ENCODE results near the gene STEAP2. TPM values are rescaled to one million over a fixed set of nuclear protein-coding genes. Genes with fewer than 3 reads are reported as not detected.
"Not testable (repeated sequence)": the region's sequence is repeated elsewhere in the genome, so short reads cannot be mapped to it uniquely, and the experiment has no call there.

Gene STEAP2
- total and polyA plus RNA-seq, 4 donors, result 3.1 to 73.2 (median 27.2) TPM

GRCh38 chr7:90244909-90245851 lies 33.6 kb downstream of the STEAP2 start, which contains the start of gene CFAP69:
TSS of gene CFAP69 (plus strand) at chr7:90245174. CDS start at chr7:90245425, 251 bp downstream.
- ATAC-seq (ENCODE audit: low FRiP score), result peak; percentile 98
- Histone ChIP-seq H3K27ac (ENCODE audit: low read depth in 1 of 2, low read length in 2 of 2) (no peak within 1 kb of the TSS), H3K4me3 (ENCODE audit: low read length in 2 of 2) (peak within 1 kb of the TSS; percentile 71), H3K4me1 (ENCODE audit: control insufficient read depth in 1 of 2, insufficient read depth in 2 of 2, low read length in 2 of 2) (peaks cover 0 to 3% of the 10 kb centered on the region in 2 donors), H3K36me3 (ENCODE audit: control insufficient read depth in 1 of 2, insufficient read depth in 2 of 2, low read length in 1 of 2) (no peaks in the 10 kb centered on the region), H3K9me3 (ENCODE audit: control insufficient read depth, low read length) (no peaks in the 10 kb centered on the region), H3K27me3 (ENCODE audit: control insufficient read depth in 1 of 2, insufficient read depth in 2 of 2, low read length in 1 of 2) (no peaks in the 10 kb centered on the region)
- DNase-seq, result peak; percentile 94 to 97
- intact Hi-C loops (cut with DNase I), result loop anchor here in 1 of 2 donors (5.0 kb wide), 1 partner anchor 33 kb away; the partner anchor contains the start of gene STEAP2
- 0 to 1% methylated on average over 59 of the region's 59 CpGs for WGBS, 2 donors

DNA sequence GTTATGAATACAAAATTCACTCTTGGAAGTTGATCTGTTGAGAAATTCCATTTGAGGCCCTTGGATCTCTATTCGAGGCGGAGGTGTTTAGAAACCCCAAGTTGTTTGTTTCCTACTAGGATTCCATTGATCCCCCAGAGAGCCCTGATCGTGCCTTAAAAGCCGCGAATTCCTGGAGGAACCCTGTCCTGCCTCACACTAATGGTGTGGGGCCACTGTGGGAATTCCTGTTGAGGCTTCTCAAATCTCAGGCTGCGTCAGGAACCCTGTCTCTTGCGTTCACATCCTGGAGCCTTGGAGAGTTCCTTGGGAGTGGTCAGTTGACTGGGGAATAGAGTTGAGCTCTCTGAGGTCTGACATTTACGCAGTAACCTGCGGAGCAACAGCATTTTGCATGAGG lies 34.6 kb downstream of the STEAP2 start:
- H3K9me3 ChIP-seq (ENCODE audit: control insufficient read depth, low read length), result no peaks in the 10 kb centered on the region
- ATAC-seq (ENCODE audit: low FRiP score) (no peak), DNase-seq (no peak)
- intact Hi-C loops (cut with DNase I), result loop anchor here in 1 of 2 donors (5.0 kb wide), 1 partner anchor 34 kb away; the partner anchor contains the start of gene STEAP2
- WGBS, 2 donors, result 40 to 43% methylated on average over 9 of the region's 9 CpGs
- H3K27me3 ChIP-seq (ENCODE audit: control insufficient read depth in 1 of 2, insufficient read depth in 2 of 2, low read length in 1 of 2), result no peaks in the 10 kb centered on the region
- H3K4me3 ChIP-seq (ENCODE audit: low read length in 2 of 2), result peak overlapping the region in 1 of 2 donors; percentile 71
- H3K27ac ChIP-seq (ENCODE audit: low read depth in 1 of 2, low read length in 2 of 2), result no peak overlapping the region
- peaks cover 0 to 3% of the 10 kb centered on the region in 2 donors for H3K4me1 ChIP-seq (ENCODE audit: control insufficient read depth in 1 of 2, insufficient read depth in 2 of 2, low read length in 2 of 2)
- H3K36me3 ChIP-seq (ENCODE audit: control insufficient read depth in 1 of 2, insufficient read depth in 2 of 2, low read length in 1 of 2), result no peaks in the 10 kb centered on the region

DNA sequence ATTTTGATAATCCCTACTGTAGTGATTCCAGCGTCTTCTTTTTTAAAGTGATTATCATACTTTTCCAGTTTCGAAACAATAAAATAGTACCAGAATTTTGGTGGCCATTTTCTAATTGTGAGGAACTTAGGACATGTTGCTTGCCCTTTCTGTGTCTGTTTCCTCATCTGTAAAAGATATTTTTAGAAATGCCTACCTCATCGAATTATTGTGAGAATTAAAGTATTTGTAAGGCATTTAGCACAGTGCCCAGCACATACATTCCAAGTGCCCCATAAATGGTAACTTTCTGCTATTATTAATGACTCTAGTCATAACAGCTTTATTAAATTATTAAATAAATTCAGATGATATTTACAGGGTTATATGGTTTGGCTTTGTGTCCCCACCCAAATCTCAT lies 37.2 kb downstream of the STEAP2 start:
- Histone ChIP-seq H3K36me3 (ENCODE audit: control insufficient read depth in 1 of 2, insufficient read depth in 2 of 2, low read length in 1 of 2) (no peaks in the 10 kb centered on the region), H3K4me3 (ENCODE audit: low read length in 2 of 2) (no peak overlapping the region), H3K4me1 (ENCODE audit: control insufficient read depth in 1 of 2, insufficient read depth in 2 of 2, low read length in 2 of 2) (peaks cover 0 to 3% of the 10 kb centered on the region in 2 donors), H3K27ac (ENCODE audit: low read depth in 1 of 2, low read length in 2 of 2) (no peak overlapping the region), H3K9me3 (ENCODE audit: control insufficient read depth, low read length) (no peaks in the 10 kb centered on the region), H3K27me3 (ENCODE audit: control insufficient read depth in 1 of 2, insufficient read depth in 2 of 2, low read length in 1 of 2) (no peaks in the 10 kb centered on the region)
- no peak for ATAC-seq (ENCODE audit: low FRiP score)
- WGBS, 2 donors, result 69 to 78% methylated on average over 3 of the region's 3 CpGs
- intact Hi-C loops (cut with DNase I), result loop anchor here (2.0 to 5.0 kb wide), 2 partner anchors 34 to 36 kb away; partner anchors contain the start of gene STEAP2 (in 1 of the 2)
- no peak for DNase-seq

DNA sequence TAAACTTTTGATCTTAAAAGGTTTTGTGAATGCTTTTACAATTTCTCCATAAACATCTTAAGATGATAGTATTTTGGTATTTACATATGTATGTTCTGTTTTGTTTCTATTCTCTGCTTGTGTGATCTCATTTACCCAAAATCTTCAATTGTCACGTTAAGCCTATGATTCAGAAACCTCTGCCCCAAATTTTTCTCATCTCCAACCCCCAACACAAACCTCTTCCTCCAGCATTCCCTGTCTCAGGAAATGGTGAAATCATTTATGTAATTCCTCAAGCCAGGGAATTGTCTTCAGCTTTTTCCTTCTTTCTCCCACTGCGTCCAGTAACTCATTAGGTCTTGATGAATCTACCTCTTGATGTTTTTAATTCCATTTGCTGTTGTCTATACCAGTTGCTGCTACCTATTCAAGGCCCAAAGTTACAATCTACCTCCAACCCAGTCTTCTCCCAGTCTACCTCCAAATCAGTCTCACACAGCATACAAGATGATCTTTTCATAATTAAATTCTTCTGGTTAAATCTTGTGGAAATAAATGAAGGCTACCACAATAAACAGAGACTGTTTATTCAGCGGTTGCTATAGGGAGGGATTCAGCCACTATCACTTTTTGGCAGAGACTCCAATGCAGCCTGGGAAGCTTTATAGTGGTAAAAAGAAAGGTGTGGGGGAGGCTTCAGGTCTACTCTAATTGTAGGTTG lies 39.2 kb downstream of the STEAP2 start:
- H3K27ac ChIP-seq (ENCODE audit: low read depth in 1 of 2, low read length in 2 of 2), result no peak overlapping the region
- 57 to 60% methylated on average over 3 of the region's 3 CpGs for WGBS, 2 donors
- no peaks in the 10 kb centered on the region for H3K36me3 ChIP-seq (ENCODE audit: control insufficient read depth in 1 of 2, insufficient read depth in 2 of 2, low read length in 1 of 2)
- DNase-seq (no peak), ATAC-seq (ENCODE audit: low FRiP score) (no peak)
- intact Hi-C loops (cut with DNase I), result no loop called here
- H3K4me1 ChIP-seq (ENCODE audit: control insufficient read depth in 1 of 2, insufficient read depth in 2 of 2, low read length in 2 of 2), result peaks cover 0 to 3% of the 10 kb centered on the region in 2 donors
- H3K27me3 ChIP-seq (ENCODE audit: control insufficient read depth in 1 of 2, insufficient read depth in 2 of 2, low read length in 1 of 2), result no peaks in the 10 kb centered on the region
- no peaks in the 10 kb centered on the region for H3K9me3 ChIP-seq (ENCODE audit: control insufficient read depth, low read length)
- no peak overlapping the region for H3K4me3 ChIP-seq (ENCODE audit: low read length in 2 of 2)

DNA sequence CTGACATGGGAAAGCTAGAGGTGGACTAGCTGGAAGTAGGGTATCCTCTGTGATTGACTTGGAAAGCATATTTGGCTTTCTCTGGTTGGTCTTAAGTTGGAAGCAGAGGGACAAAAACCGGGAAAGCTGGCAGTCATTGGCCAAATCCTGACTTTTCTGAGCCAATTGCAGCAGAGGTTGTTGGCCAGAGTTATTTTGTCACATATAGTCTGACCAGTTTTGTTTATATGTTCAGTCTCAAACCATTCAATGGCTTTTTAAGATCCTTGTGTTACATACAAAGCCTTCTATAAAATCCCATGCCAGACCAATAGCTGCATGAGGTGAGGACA lies 39.7 kb downstream of the STEAP2 start:
- 24% methylated on average over 1 of the region's 1 CpG for WGBS, 2 donors
- no peak overlapping the region for H3K27ac ChIP-seq (ENCODE audit: low read depth in 1 of 2, low read length in 2 of 2)
- intact Hi-C loops (cut with DNase I), result no loop called here

DNA sequence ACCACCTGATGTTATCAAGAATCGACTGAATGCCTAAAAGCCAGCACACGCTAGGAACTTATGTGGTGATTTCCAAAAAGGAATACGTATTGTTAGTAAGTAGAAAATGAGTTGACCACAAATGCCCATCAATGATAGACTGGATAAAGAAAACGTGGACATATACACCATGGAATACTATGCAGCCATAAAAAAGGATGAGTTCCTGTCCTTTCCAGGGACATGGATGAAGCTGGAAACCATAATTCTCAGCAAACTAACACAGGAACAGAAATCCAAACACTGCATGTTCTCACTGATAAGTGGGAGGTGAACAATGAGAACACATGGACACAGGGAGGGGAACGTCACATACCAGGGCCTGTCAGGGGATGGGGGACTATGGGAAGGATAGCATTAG lies 44.5 kb downstream of the STEAP2 start:
- WGBS, 2 donors, result 92% methylated on average over 5 of the region's 5 CpGs
- H3K27ac ChIP-seq (ENCODE audit: low read depth in 1 of 2, low read length in 2 of 2); H3K27me3 ChIP-seq (ENCODE audit: control insufficient read depth in 1 of 2, insufficient read depth in 2 of 2, low read length in 1 of 2); H3K4me1 ChIP-seq (ENCODE audit: control insufficient read depth in 1 of 2, insufficient read depth in 2 of 2, low read length in 2 of 2); H3K36me3 ChIP-seq (ENCODE audit: control insufficient read depth in 1 of 2, insufficient read depth in 2 of 2, low read length in 1 of 2); ATAC-seq (ENCODE audit: low FRiP score); intact Hi-C loops (cut with DNase I); DNase-seq; H3K4me3 ChIP-seq (ENCODE audit: low read length in 2 of 2); H3K9me3 ChIP-seq (ENCODE audit: control insufficient read depth, low read length): not testable (repeated sequence)

More for the DNA sequence above, 39.7 kb downstream of the STEAP2 start:
- ATAC-seq (ENCODE audit: low FRiP score) (no peak), DNase-seq (no peak)
- Histone ChIP-seq H3K4me1 (ENCODE audit: control insufficient read depth in 1 of 2, insufficient read depth in 2 of 2, low read length in 2 of 2) (peaks cover 0 to 3% of the 10 kb centered on the region in 2 donors), H3K36me3 (ENCODE audit: control insufficient read depth in 1 of 2, insufficient read depth in 2 of 2, low read length in 1 of 2) (no peaks in the 10 kb centered on the region), H3K9me3 (ENCODE audit: control insufficient read depth, low read length) (no peaks in the 10 kb centered on the region), H3K4me3 (ENCODE audit: low read length in 2 of 2) (no peak overlapping the region), H3K27me3 (ENCODE audit: control insufficient read depth in 1 of 2, insufficient read depth in 2 of 2, low read length in 1 of 2) (no peaks in the 10 kb centered on the region)

DNA sequence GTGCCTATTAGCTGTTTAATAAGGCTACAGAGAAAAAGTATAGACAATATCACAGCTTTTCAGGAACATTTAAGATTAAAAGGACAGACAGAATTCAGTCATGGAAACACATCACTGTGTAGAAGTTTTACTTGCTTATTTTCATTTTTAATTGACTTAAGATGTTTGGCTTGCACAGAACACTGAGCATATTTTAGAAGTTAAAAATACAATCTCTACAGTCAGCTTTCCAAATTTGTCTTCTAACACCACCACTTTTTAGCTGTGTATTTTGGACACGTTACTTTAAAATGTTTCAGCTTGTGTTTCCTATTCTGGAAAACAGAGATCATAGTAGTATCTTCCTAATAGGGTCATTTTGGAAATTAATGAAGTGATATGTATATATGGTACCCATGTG lies 45.2 kb downstream of the STEAP2 start:
- Histone ChIP-seq H3K36me3 (ENCODE audit: control insufficient read depth in 1 of 2, insufficient read depth in 2 of 2, low read length in 1 of 2) (no peaks in the 10 kb centered on the region), H3K9me3 (ENCODE audit: control insufficient read depth, low read length) (no peaks in the 10 kb centered on the region), H3K4me3 (ENCODE audit: low read length in 2 of 2) (no peak overlapping the region), H3K27ac (ENCODE audit: low read depth in 1 of 2, low read length in 2 of 2) (no peak overlapping the region), H3K27me3 (ENCODE audit: control insufficient read depth in 1 of 2, insufficient read depth in 2 of 2, low read length in 1 of 2) (no peaks in the 10 kb centered on the region), H3K4me1 (ENCODE audit: control insufficient read depth in 1 of 2, insufficient read depth in 2 of 2, low read length in 2 of 2) (no peaks in the 10 kb centered on the region)
- intact Hi-C loops (cut with DNase I), result no loop called here
- DNase-seq (no peak), ATAC-seq (ENCODE audit: low FRiP score) (peak; percentile 60)
- 2 to 5% methylated on average over 1 of the region's 1 CpG for WGBS, 2 donors

DNA sequence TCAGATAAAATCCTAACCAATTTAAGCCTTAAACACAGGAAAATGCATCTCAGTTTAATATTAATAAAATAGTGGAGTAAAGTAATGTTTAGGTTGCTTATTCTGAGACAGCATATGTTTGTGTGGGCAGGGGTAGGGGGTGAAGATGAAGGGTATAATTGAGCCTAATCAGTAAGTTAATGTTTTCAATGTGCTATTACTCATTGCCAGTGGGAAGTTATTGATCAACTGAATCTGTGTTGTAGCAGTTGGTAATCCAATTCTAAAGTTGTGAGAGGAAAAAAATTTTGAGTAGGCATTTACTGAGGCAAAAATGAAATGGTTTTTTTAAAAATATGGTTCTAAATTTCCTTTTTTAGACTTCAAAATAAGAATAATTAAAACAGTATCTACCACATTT lies 49.9 kb downstream of the STEAP2 start:
- Histone ChIP-seq H3K27me3 (ENCODE audit: control insufficient read depth in 1 of 2, insufficient read depth in 2 of 2, low read length in 1 of 2) (no peaks in the 10 kb centered on the region), H3K4me3 (ENCODE audit: low read length in 2 of 2) (no peak overlapping the region), H3K36me3 (ENCODE audit: control insufficient read depth in 1 of 2, insufficient read depth in 2 of 2, low read length in 1 of 2) (no peaks in the 10 kb centered on the region), H3K4me1 (ENCODE audit: control insufficient read depth in 1 of 2, insufficient read depth in 2 of 2, low read length in 2 of 2) (no peaks in the 10 kb centered on the region), H3K27ac (ENCODE audit: low read depth in 1 of 2, low read length in 2 of 2) (no peak overlapping the region), H3K9me3 (ENCODE audit: control insufficient read depth, low read length) (no peaks in the 10 kb centered on the region)
- no peak for DNase-seq
- intact Hi-C loops (cut with DNase I), result loop anchor here in 1 of 2 donors (5.0 kb wide), 1 partner anchor 109 kb away; the partner anchor contains the start of gene STEAP1
- ATAC-seq (ENCODE audit: low FRiP score), result no peak
